ENCODE results near the gene PCBP2.
A peak's percentile ranks its signal among the peaks of the same experiment; 100 is the strongest.
"Not testable (repeated sequence)": the region's sequence is repeated elsewhere in the genome, so short reads cannot be mapped to it uniquely, and the experiment has no call there.

PCBP2 gene

GRCh38 chr12:53472056-53472582, 20.2 kb downstream of the PCBP2 start:
- H3K27ac ChIP-seq (ENCODE audit: low read length) = no peak overlapping the region
- H3K9ac ChIP-seq (ENCODE audit: low read length in 2 of 2) = no peak overlapping the region
- no peaks in the 10 kb centered on the region for H3K9me3 ChIP-seq (ENCODE audit: control insufficient read depth in 2 of 2, low read length in 2 of 2)
- H3K4me3 ChIP-seq (ENCODE audit: low read length in 2 of 2) = no peak overlapping the region
- H3K27me3 ChIP-seq (ENCODE audit: control insufficient read depth in 1 of 2, insufficient read depth in 2 of 2, low read length in 2 of 2) = no peaks in the 10 kb centered on the region
- peaks cover 74 to 85% of the 10 kb centered on the region in 2 donors for H3K36me3 ChIP-seq (ENCODE audit: control insufficient read depth in 2 of 2, insufficient read depth in 2 of 2, low read length in 2 of 2)
- peaks cover 14% of the 10 kb centered on the region for H3K4me1 ChIP-seq (ENCODE audit: control insufficient read depth, insufficient read depth, low read length)

GRCh38 chr12:53474077-53474476, 22.2 kb downstream of the PCBP2 start:
- H3K9me3 ChIP-seq (ENCODE audit: control insufficient read depth in 2 of 2, low read length in 2 of 2) = no peaks in the 10 kb centered on the region
- H3K4me1 ChIP-seq (ENCODE audit: control insufficient read depth, insufficient read depth, low read length) = peaks cover 14% of the 10 kb centered on the region
- H3K9ac ChIP-seq (ENCODE audit: low read length in 2 of 2) = no peak overlapping the region
- H3K4me3 ChIP-seq (ENCODE audit: low read length in 2 of 2) = no peak overlapping the region
- H3K36me3 ChIP-seq (ENCODE audit: control insufficient read depth in 2 of 2, insufficient read depth in 2 of 2, low read length in 2 of 2) = peaks cover 58 to 71% of the 10 kb centered on the region in 2 donors
- H3K27ac ChIP-seq (ENCODE audit: low read length) = no peak overlapping the region
- H3K27me3 ChIP-seq (ENCODE audit: control insufficient read depth in 1 of 2, insufficient read depth in 2 of 2, low read length in 2 of 2) = no peaks in the 10 kb centered on the region

- peaks cover 14% of the 10 kb centered on the region for H3K4me1 ChIP-seq (ENCODE audit: control insufficient read depth, insufficient read depth, low read length)
- H3K9ac ChIP-seq (ENCODE audit: low read length in 2 of 2) = no peak overlapping the region
- H3K36me3 ChIP-seq (ENCODE audit: control insufficient read depth in 2 of 2, insufficient read depth in 2 of 2, low read length in 2 of 2) = peaks cover 55 to 65% of the 10 kb centered on the region in 2 donors
- H3K9me3 ChIP-seq (ENCODE audit: control insufficient read depth in 2 of 2, low read length in 2 of 2) = no peaks in the 10 kb centered on the region
- H3K4me3 ChIP-seq (ENCODE audit: low read length in 2 of 2) = no peak overlapping the region
- H3K27me3 ChIP-seq (ENCODE audit: control insufficient read depth in 1 of 2, insufficient read depth in 2 of 2, low read length in 2 of 2) = no peaks in the 10 kb centered on the region
- no peak overlapping the region for H3K27ac ChIP-seq (ENCODE audit: low read length)
These were observed 22.9 kb downstream of the PCBP2 start for GRCh38 chr12:53474819-53475218.

- no peak overlapping the region for H3K9ac ChIP-seq (ENCODE audit: low read length in 2 of 2)
- peaks cover 57 to 67% of the 10 kb centered on the region in 2 donors for H3K36me3 ChIP-seq (ENCODE audit: control insufficient read depth in 2 of 2, insufficient read depth in 2 of 2, low read length in 2 of 2)
- H3K9me3 ChIP-seq (ENCODE audit: control insufficient read depth in 2 of 2, low read length in 2 of 2) = no peaks in the 10 kb centered on the region
- no peak overlapping the region for H3K4me3 ChIP-seq (ENCODE audit: low read length in 2 of 2)
- H3K4me1 ChIP-seq (ENCODE audit: control insufficient read depth, insufficient read depth, low read length) = peaks cover 11% of the 10 kb centered on the region
- H3K27me3 ChIP-seq (ENCODE audit: control insufficient read depth in 1 of 2, insufficient read depth in 2 of 2, low read length in 2 of 2) = no peaks in the 10 kb centered on the region
- no peak overlapping the region for H3K27ac ChIP-seq (ENCODE audit: low read length)
These were observed 24.9 kb downstream of the PCBP2 start for GRCh38 chr12:53476769-53477209.

GRCh38 chr12:53478865-53479264, 27.0 kb downstream of the PCBP2 start:
- peaks cover 9% of the 10 kb centered on the region for H3K4me1 ChIP-seq (ENCODE audit: control insufficient read depth, insufficient read depth, low read length)
- H3K27ac ChIP-seq (ENCODE audit: low read length) = no peak overlapping the region
- no peaks in the 10 kb centered on the region for H3K27me3 ChIP-seq (ENCODE audit: control insufficient read depth in 1 of 2, insufficient read depth in 2 of 2, low read length in 2 of 2)
- H3K9ac ChIP-seq (ENCODE audit: low read length in 2 of 2) = no peak overlapping the region
- H3K4me3 ChIP-seq (ENCODE audit: low read length in 2 of 2) = no peak overlapping the region
- H3K9me3 ChIP-seq (ENCODE audit: control insufficient read depth in 2 of 2, low read length in 2 of 2) = no peaks in the 10 kb centered on the region
- peaks cover 63 to 65% of the 10 kb centered on the region in 2 donors for H3K36me3 ChIP-seq (ENCODE audit: control insufficient read depth in 2 of 2, insufficient read depth in 2 of 2, low read length in 2 of 2)

GRCh38 chr12:53479331-53479730, 27.4 kb downstream of the PCBP2 start:
- H3K9ac ChIP-seq (ENCODE audit: low read length in 2 of 2) = no peak overlapping the region

GRCh38 chr12:53480491-53481442, 28.9 kb downstream of the PCBP2 start:
- Histone ChIP-seq H3K27ac (ENCODE audit: low read length) (no peak overlapping the region), H3K27me3 (ENCODE audit: control insufficient read depth in 1 of 2, insufficient read depth in 2 of 2, low read length in 2 of 2) (no peaks in the 10 kb centered on the region), H3K36me3 (ENCODE audit: control insufficient read depth in 2 of 2, insufficient read depth in 2 of 2, low read length in 2 of 2) (peaks cover 51 to 67% of the 10 kb centered on the region in 2 donors), H3K9me3 (ENCODE audit: control insufficient read depth in 2 of 2, low read length in 2 of 2) (no peaks in the 10 kb centered on the region), H3K4me3 (ENCODE audit: low read length in 2 of 2) (no peak overlapping the region), H3K4me1 (ENCODE audit: control insufficient read depth, insufficient read depth, low read length) (no peaks in the 10 kb centered on the region), H3K9ac (ENCODE audit: low read length in 2 of 2) (no peak overlapping the region)

More at GRCh38 chr12:53479331-53479730, 27.4 kb downstream of the PCBP2 start:
- H3K27ac ChIP-seq (ENCODE audit: low read length) = no peak overlapping the region
- H3K4me3 ChIP-seq (ENCODE audit: low read length in 2 of 2) = no peak overlapping the region
- H3K27me3 ChIP-seq (ENCODE audit: control insufficient read depth in 1 of 2, insufficient read depth in 2 of 2, low read length in 2 of 2) = no peaks in the 10 kb centered on the region
- peaks cover 61 to 69% of the 10 kb centered on the region in 2 donors for H3K36me3 ChIP-seq (ENCODE audit: control insufficient read depth in 2 of 2, insufficient read depth in 2 of 2, low read length in 2 of 2)
- H3K9me3 ChIP-seq (ENCODE audit: control insufficient read depth in 2 of 2, low read length in 2 of 2) = no peaks in the 10 kb centered on the region
- H3K4me1 ChIP-seq (ENCODE audit: control insufficient read depth, insufficient read depth, low read length) = peaks cover 9% of the 10 kb centered on the region

GRCh38 chr12:53481458-53481857, 29.6 kb downstream of the PCBP2 start:
- not testable (repeated sequence) for H3K9ac ChIP-seq (ENCODE audit: low read length in 2 of 2); H3K4me3 ChIP-seq (ENCODE audit: low read length in 2 of 2); H3K27me3 ChIP-seq (ENCODE audit: control insufficient read depth in 1 of 2, insufficient read depth in 2 of 2, low read length in 2 of 2); H3K4me1 ChIP-seq (ENCODE audit: control insufficient read depth, insufficient read depth, low read length); H3K9me3 ChIP-seq (ENCODE audit: control insufficient read depth in 2 of 2, low read length in 2 of 2); H3K27ac ChIP-seq (ENCODE audit: low read length)
- peaks cover 48 to 66% of the 10 kb centered on the region in 2 donors for H3K36me3 ChIP-seq (ENCODE audit: control insufficient read depth in 2 of 2, insufficient read depth in 2 of 2, low read length in 2 of 2)

- H3K4me1 ChIP-seq (ENCODE audit: control insufficient read depth, insufficient read depth, low read length) = no peaks in the 10 kb centered on the region
- H3K36me3 ChIP-seq (ENCODE audit: control insufficient read depth in 2 of 2, insufficient read depth in 2 of 2, low read length in 2 of 2) = peaks cover 46 to 66% of the 10 kb centered on the region in 2 donors
- H3K27ac ChIP-seq (ENCODE audit: low read length) = no peak overlapping the region
These were observed 30.2 kb downstream of the PCBP2 start for GRCh38 chr12:53481939-53482586.

GRCh38 chr12:53482626-53483168, 30.8 kb downstream of the PCBP2 start:
- Histone ChIP-seq H3K9ac (ENCODE audit: low read length in 2 of 2) (no peak overlapping the region), H3K27ac (ENCODE audit: low read length) (peak overlapping the region; percentile 18), H3K4me3 (ENCODE audit: low read length in 2 of 2) (no peak overlapping the region), H3K4me1 (ENCODE audit: control insufficient read depth, insufficient read depth, low read length) (no peaks in the 10 kb centered on the region), H3K27me3 (ENCODE audit: control insufficient read depth in 1 of 2, insufficient read depth in 2 of 2, low read length in 2 of 2) (no peaks in the 10 kb centered on the region), H3K36me3 (ENCODE audit: control insufficient read depth in 2 of 2, insufficient read depth in 2 of 2, low read length in 2 of 2) (peaks cover 48 to 68% of the 10 kb centered on the region in 2 donors), H3K9me3 (ENCODE audit: control insufficient read depth in 2 of 2, low read length in 2 of 2) (no peaks in the 10 kb centered on the region)

More at GRCh38 chr12:53481939-53482586, 30.2 kb downstream of the PCBP2 start:
- H3K4me3 ChIP-seq (ENCODE audit: low read length in 2 of 2) = no peak overlapping the region
- H3K9ac ChIP-seq (ENCODE audit: low read length in 2 of 2) = no peak overlapping the region
- no peaks in the 10 kb centered on the region for H3K9me3 ChIP-seq (ENCODE audit: control insufficient read depth in 2 of 2, low read length in 2 of 2)
- no peaks in the 10 kb centered on the region for H3K27me3 ChIP-seq (ENCODE audit: control insufficient read depth in 1 of 2, insufficient read depth in 2 of 2, low read length in 2 of 2)

Measured in stomach smooth muscle (tissue), 2 donors.